Breast epithelium (tissue), 4 donors: ENCODE measurements around the gene INVS. TPM values are rescaled to one million over a fixed set of nuclear protein-coding genes. Genes with fewer than 3 reads are reported as not detected.

Source experiments
- DNase-seq, 2 donors: peaks; one replicate each; pipeline ENCODE4 v3.0.0-alpha.2; 2019; ENCODE audit warnings: low spot score in 2 of 2
- H3K27ac ChIP-seq, 2 donors: fragments of 200-600 bp; sonication (generic) in 1 of 2; one replicate each; pipeline ENCODE4 v1.5.1; 2016 to 2019; ENCODE audit warnings: mild to moderate bottlenecking in 1 of 2
- H3K27me3 ChIP-seq, 2 donors: fragments of 200-600 bp; sonication (generic) in 1 of 2; one replicate each; pipeline versions ENCODE4 v1.5.1 to v1.6.0; 2017 to 2019; ENCODE audit warnings: control low read depth in 1 of 2, mild to moderate bottlenecking in 1 of 2
- H3K36me3 ChIP-seq: fragments of 200-600 bp; one replicate; pipeline ENCODE4 v1.5.1; 2019
- H3K4me1 ChIP-seq, 2 donors: fragments of 200-600 bp; sonication (generic); one replicate each; pipeline ENCODE4 v1.5.1; 2016 to 2019; ENCODE audit warnings: control low read depth in 1 of 2
- H3K4me3 ChIP-seq, 3 donors: fragments of 200-600 bp; sonication (generic); 1 replicate in 2 of 3; 2 replicates in 1 of 3; pipeline ENCODE4 v1.5.1; 2016 to 2019; ENCODE audit warnings: mild to moderate bottlenecking in 3 of 3, moderate library complexity in 2 of 3
- H3K9me3 ChIP-seq, 2 donors: fragments of 200-600 bp; sonication (generic) in 1 of 2; one replicate each; pipeline ENCODE4 v1.5.1; 2016 to 2019; ENCODE audit warnings: control low read depth in 1 of 2
- POLR2A ChIP-seq: fragments of 450-650 bp; IDR thresholded peaks from one replicate; pipeline ENCODE4 v1.6.1; 2016; ENCODE audit warnings: antibody characterized with exemption, mild to moderate bottlenecking, moderate library complexity
- POLR2AphosphoS5 ChIP-seq, 3 donors: sonication (generic); formaldehyde crosslinking; IDR thresholded peaks; one replicate each; pipeline ENCODE4 v1.6.1; 2017; ENCODE audit warnings: antibody characterized with exemption in 3 of 3
- intact Hi-C: fragments of 100-400 bp; cut with DNase I; formaldehyde crosslinking; loops from one replicate; pipeline ENCODE4 v1.15.1; 2023; ENCODE audit warnings: low total_unique reads
- total RNA-seq, 3 donors: library from RNA; depleted of rRNA; stranded (reverse); fragments of >200 nt; gene quantifications; one replicate each; pipeline ENCODE4 v1.1.0, GENCODE V29; 2016
- TF ChIP-seq, protein P1 (sequence below), 3 donors: fragments of 450-650 bp; IDR thresholded peaks; one replicate each; pipeline ENCODE4 v1.5.1; 2016 to 2017; ENCODE audit warnings: antibody characterized with exemption in 3 of 3, mild to moderate bottlenecking in 3 of 3, moderate library complexity in 3 of 3

INVS gene
- total RNA-seq, 3 donors from 2014 or later, result 30.7 to 36.0 (median 34.7) TPM

DNA sequence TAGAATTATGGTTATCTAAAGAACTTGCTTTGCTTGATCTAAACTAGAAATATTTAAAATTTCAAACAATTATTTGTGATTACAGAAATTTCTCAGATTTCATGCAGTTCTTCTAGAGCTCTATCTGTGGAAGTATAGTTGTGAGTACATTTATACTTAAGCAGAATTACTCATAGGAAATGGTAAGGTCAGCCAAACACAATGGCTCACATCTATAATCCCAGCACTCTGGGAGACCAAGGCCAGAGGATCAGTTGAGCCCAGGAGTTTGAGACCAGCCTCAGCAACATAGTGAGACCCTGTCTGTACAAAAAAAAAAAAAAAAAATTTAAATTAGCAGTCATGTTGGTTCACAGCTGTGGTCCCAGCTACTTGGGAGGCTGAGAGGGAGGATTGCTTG lies 71.0 kb downstream of the INVS start:
- DNase-seq, result no peak

GRCh38 chr9:100170556-100170955 lies 71.5 kb downstream of the INVS start:
- intact Hi-C loops, result no loop called here
- Histone ChIP-seq H3K27me3 (no peaks in the 10 kb centered on the region), H3K4me1 (no peaks in the 10 kb centered on the region), H3K4me3 (no peak overlapping the region), H3K27ac (no peak overlapping the region), H3K9me3 (peaks cover 0 to 14% of the 10 kb centered on the region in 2 donors), H3K36me3 (no peaks in the 10 kb centered on the region)
- TF ChIP-seq, protein P1, sequence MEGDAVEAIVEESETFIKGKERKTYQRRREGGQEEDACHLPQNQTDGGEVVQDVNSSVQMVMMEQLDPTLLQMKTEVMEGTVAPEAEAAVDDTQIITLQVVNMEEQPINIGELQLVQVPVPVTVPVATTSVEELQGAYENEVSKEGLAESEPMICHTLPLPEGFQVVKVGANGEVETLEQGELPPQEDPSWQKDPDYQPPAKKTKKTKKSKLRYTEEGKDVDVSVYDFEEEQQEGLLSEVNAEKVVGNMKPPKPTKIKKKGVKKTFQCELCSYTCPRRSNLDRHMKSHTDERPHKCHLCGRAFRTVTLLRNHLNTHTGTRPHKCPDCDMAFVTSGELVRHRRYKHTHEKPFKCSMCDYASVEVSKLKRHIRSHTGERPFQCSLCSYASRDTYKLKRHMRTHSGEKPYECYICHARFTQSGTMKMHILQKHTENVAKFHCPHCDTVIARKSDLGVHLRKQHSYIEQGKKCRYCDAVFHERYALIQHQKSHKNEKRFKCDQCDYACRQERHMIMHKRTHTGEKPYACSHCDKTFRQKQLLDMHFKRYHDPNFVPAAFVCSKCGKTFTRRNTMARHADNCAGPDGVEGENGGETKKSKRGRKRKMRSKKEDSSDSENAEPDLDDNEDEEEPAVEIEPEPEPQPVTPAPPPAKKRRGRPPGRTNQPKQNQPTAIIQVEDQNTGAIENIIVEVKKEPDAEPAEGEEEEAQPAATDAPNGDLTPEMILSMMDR (IDR thresholded peaks at IDR 0.05), result no peak
- TF ChIP-seq POLR2AphosphoS5 (IDR thresholded peaks at IDR 0.05), result no peak
- TF ChIP-seq POLR2A, result no peak
- DNase-seq, result no peak

More for the DNA sequence above, 71.0 kb downstream of the INVS start:
- no peak for TF ChIP-seq POLR2AphosphoS5 (IDR thresholded peaks at IDR 0.05)
- no peak for TF ChIP-seq POLR2A
- TF ChIP-seq, protein P1 (IDR thresholded peaks at IDR 0.05), result no peak
- intact Hi-C loops, result no loop called here
- H3K36me3 ChIP-seq, result no peaks in the 10 kb centered on the region
- H3K9me3 ChIP-seq, result peaks cover 0 to 14% of the 10 kb centered on the region in 2 donors
- H3K27me3 ChIP-seq, result no peaks in the 10 kb centered on the region
- H3K27ac ChIP-seq, result no peak overlapping the region
- H3K4me1 ChIP-seq, result no peaks in the 10 kb centered on the region
- H3K4me3 ChIP-seq, result no peak overlapping the region

DNA sequence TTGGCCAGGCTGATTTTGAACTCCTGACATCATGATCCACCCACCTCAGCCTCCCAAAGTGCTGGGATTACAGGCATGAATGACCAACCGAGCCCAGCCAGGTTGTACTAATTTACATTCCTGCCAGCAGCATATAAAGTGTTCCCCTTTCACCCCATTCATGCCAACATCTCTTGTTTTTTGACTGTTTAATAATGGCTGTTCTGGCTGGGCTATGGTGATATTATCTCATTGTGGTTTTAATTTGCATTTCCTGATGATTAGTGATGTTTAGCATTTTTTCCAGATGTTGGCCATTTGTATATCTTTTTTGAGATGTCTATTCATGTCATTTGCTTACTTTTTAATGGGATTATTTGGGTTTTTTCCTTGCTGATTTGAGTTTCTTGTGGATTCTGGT lies 87.3 kb downstream of the INVS start:
- Histone ChIP-seq H3K4me1 (no peaks in the 10 kb centered on the region), H3K36me3 (no peaks in the 10 kb centered on the region), H3K27ac (no peak overlapping the region), H3K9me3 (peaks cover 28 to 68% of the 10 kb centered on the region in 2 donors), H3K4me3 (no peak overlapping the region), H3K27me3 (no peaks in the 10 kb centered on the region)
- TF ChIP-seq, protein P1 (IDR thresholded peaks at IDR 0.05), result no peak
- TF ChIP-seq POLR2AphosphoS5 (IDR thresholded peaks at IDR 0.05), result no peak
- TF ChIP-seq POLR2A, result no peak
- intact Hi-C loops, result no loop called here
- DNase-seq, result no peak

DNA sequence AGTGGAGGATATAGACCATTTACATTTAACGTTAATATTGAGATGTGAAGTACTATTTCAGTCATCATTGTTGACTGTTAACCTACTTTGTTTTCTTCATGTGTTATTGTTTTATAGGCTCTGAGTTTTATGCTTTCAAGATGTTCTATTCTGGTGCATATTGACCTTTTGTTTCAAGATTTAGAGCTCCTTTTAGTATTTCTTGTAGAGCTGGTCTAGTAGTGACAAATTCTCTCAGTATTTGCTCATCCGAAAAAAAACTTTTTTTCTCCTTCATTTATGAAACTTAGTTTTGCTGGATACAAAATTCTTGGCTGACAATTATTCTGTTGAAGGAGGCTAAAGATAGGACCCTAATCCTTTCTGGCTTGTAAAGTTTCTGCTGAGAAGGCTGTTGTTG lies 91.3 kb downstream of the INVS start:
- no peak overlapping the region for H3K4me3 ChIP-seq
- H3K27me3 ChIP-seq, result no peaks in the 10 kb centered on the region
- TF ChIP-seq POLR2AphosphoS5 (IDR thresholded peaks at IDR 0.05) (no peak), POLR2A (no peak)
- TF ChIP-seq, protein P1 (IDR thresholded peaks at IDR 0.05), result no peak
- H3K9me3 ChIP-seq, result peaks cover 28 to 68% of the 10 kb centered on the region in 2 donors
- no peak for DNase-seq
- H3K27ac ChIP-seq, result no peak overlapping the region
- no peaks in the 10 kb centered on the region for H3K36me3 ChIP-seq
- H3K4me1 ChIP-seq, result no peaks in the 10 kb centered on the region
- intact Hi-C loops, result no loop called here

DNA sequence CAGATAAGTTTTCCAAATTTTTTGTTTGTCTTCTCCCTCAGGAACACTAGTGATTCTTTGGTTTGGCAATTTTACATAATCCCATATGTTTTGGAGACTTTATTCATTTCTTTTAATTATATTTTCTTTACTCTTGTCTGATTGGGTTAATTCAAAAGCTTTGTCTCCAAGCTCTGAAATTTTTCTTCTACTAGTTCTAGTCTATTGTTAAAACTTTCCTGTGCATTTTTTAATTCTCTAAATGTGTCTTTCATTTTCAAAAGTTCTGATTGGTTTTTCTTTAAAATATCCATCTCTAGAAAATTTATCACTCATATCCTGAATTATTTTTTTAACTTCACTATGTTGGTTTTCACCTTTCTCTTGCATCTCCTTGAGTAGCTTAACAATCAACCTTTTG lies 92.2 kb downstream of the INVS start:
- TF ChIP-seq POLR2AphosphoS5 (IDR thresholded peaks at IDR 0.05) (no peak), POLR2A (no peak)
- TF ChIP-seq, protein P1 (IDR thresholded peaks at IDR 0.05), result no peak
- Histone ChIP-seq H3K27me3 (no peaks in the 10 kb centered on the region), H3K27ac (no peak overlapping the region), H3K9me3 (peaks cover 28 to 62% of the 10 kb centered on the region in 2 donors), H3K36me3 (no peaks in the 10 kb centered on the region), H3K4me3 (no peak overlapping the region), H3K4me1 (no peaks in the 10 kb centered on the region)
- no peak for DNase-seq
- intact Hi-C loops, result no loop called here
